MG63 (cell line): ENCODE measurements around the gene IFI6. TPM values are rescaled to one million over a fixed set of nuclear protein-coding genes. Genes with fewer than 3 reads are reported as not detected.

Source experiments
- DNase-seq: peaks from one replicate; pipeline ENCODE4 v3.0.0-alpha.2; 2020
- H3K27me3 ChIP-seq: fragments of 250-450 bp; sonication (Bioruptor Pico); 2 replicates; pipeline ENCODE4 v1.5.1; 2020; ENCODE audit warnings: mild to moderate bottlenecking, moderate library complexity
- H3K36me3 ChIP-seq: fragments of 250-450 bp; sonication (Bioruptor Pico); 2 replicates; pipeline ENCODE4 v1.5.1; 2020; ENCODE audit warnings: mild to moderate bottlenecking, moderate library complexity
- H3K4me3 ChIP-seq: fragments of 250-450 bp; sonication (Bioruptor Pico); 2 replicates; pipeline ENCODE4 v1.5.1; 2020; ENCODE audit warnings: mild to moderate bottlenecking, moderate library complexity
- H3K9me3 ChIP-seq: fragments of 250-450 bp; sonication (Bioruptor Pico); 2 replicates; pipeline ENCODE4 v1.5.1; 2020; ENCODE audit warnings: mild to moderate bottlenecking, moderate library complexity
- total RNA-seq: library from RNA; depleted of rRNA; stranded (reverse); fragments of >200 nt; shearing (Covaris generic); gene quantifications from 2 replicates; pipeline ENCODE4 v1.2.3, GENCODE V29; 2014; ENCODE audit warnings: low replicate concordance

The IFI6 gene
- total RNA-seq, 1 experiment from 2014 or later, result 62.2 TPM

GRCh38 chr1:27661412-27662075 lies 10.4 kb downstream of the IFI6 start:
- Histone ChIP-seq H3K36me3 (no peaks in the 10 kb centered on the region), H3K9me3 (no peaks in the 10 kb centered on the region), H3K4me3 (no peak overlapping the region), H3K27me3 (no peaks in the 10 kb centered on the region)
- no peak for DNase-seq

- H3K9me3 ChIP-seq, result no peaks in the 10 kb centered on the region
- H3K36me3 ChIP-seq, result no peaks in the 10 kb centered on the region
- H3K27me3 ChIP-seq, result no peaks in the 10 kb centered on the region
- no peak for DNase-seq
- peak overlapping the region; percentile 41 for H3K4me3 ChIP-seq
Measured at GRCh38 chr1:27660300-27660835, 11.6 kb downstream of the IFI6 start.

GRCh38 chr1:27659497-27660299 lies 12.3 kb downstream of the IFI6 start:
- Histone ChIP-seq H3K4me3 (peak overlapping the region; percentile 41), H3K27me3 (no peaks in the 10 kb centered on the region), H3K9me3 (no peaks in the 10 kb centered on the region), H3K36me3 (no peaks in the 10 kb centered on the region)
- DNase-seq, result peak; percentile 89

- Histone ChIP-seq H3K36me3 (no peaks in the 10 kb centered on the region), H3K9me3 (no peaks in the 10 kb centered on the region), H3K4me3 (peak overlapping the region; percentile 41), H3K27me3 (no peaks in the 10 kb centered on the region)
- peak; percentile 84 for DNase-seq
Measured at GRCh38 chr1:27658951-27659496, 13.0 kb downstream of the IFI6 start.

- Histone ChIP-seq H3K4me3 (no peak overlapping the region), H3K9me3 (no peaks in the 10 kb centered on the region), H3K36me3 (no peaks in the 10 kb centered on the region), H3K27me3 (no peaks in the 10 kb centered on the region)
- DNase-seq, result peak; percentile 88
Measured at GRCh38 chr1:27656157-27656893, 15.7 kb downstream of the IFI6 start.

- no peak for DNase-seq
- Histone ChIP-seq H3K27me3 (no peaks in the 10 kb centered on the region), H3K4me3 (no peak overlapping the region), H3K36me3 (no peaks in the 10 kb centered on the region), H3K9me3 (no peaks in the 10 kb centered on the region)
Measured at GRCh38 chr1:27655151-27655937, 16.6 kb downstream of the IFI6 start.

- DNase-seq, result no peak
- no peaks in the 10 kb centered on the region for H3K36me3 ChIP-seq
- no peaks in the 10 kb centered on the region for H3K27me3 ChIP-seq
- no peak overlapping the region for H3K4me3 ChIP-seq
- no peaks in the 10 kb centered on the region for H3K9me3 ChIP-seq
Measured at GRCh38 chr1:27652111-27652864, 19.7 kb downstream of the IFI6 start.

- H3K27me3 ChIP-seq, result no peaks in the 10 kb centered on the region
- DNase-seq, result peak; percentile 50
- H3K36me3 ChIP-seq, result no peaks in the 10 kb centered on the region
- no peaks in the 10 kb centered on the region for H3K9me3 ChIP-seq
- H3K4me3 ChIP-seq, result no peak overlapping the region
Measured at GRCh38 chr1:27650539-27651175, 21.3 kb downstream of the IFI6 start.

GRCh38 chr1:27650171-27650538 lies 21.8 kb downstream of the IFI6 start:
- Histone ChIP-seq H3K36me3 (no peaks in the 10 kb centered on the region), H3K4me3 (no peak overlapping the region), H3K9me3 (no peaks in the 10 kb centered on the region), H3K27me3 (no peaks in the 10 kb centered on the region)
- no peak for DNase-seq

GRCh38 chr1:27649306-27649635 lies 22.7 kb downstream of the IFI6 start:
- Histone ChIP-seq H3K27me3 (no peaks in the 10 kb centered on the region), H3K4me3 (no peak overlapping the region)

GRCh38 chr1:27648602-27649305 lies 23.2 kb downstream of the IFI6 start:
- no peak for DNase-seq
- Histone ChIP-seq H3K36me3 (no peaks in the 10 kb centered on the region), H3K27me3 (no peaks in the 10 kb centered on the region), H3K4me3 (no peak overlapping the region), H3K9me3 (no peaks in the 10 kb centered on the region)

More at GRCh38 chr1:27649306-27649635, 22.7 kb downstream of the IFI6 start:
- Histone ChIP-seq H3K36me3 (no peaks in the 10 kb centered on the region), H3K9me3 (no peaks in the 10 kb centered on the region)
- DNase-seq, result no peak

GRCh38 chr1:27647328-27647727 lies 24.7 kb downstream of the IFI6 start:
- H3K36me3 ChIP-seq, result no peaks in the 10 kb centered on the region
- H3K27me3 ChIP-seq, result no peaks in the 10 kb centered on the region
- no peak overlapping the region for H3K4me3 ChIP-seq
- H3K9me3 ChIP-seq, result no peaks in the 10 kb centered on the region
- DNase-seq, result no peak

GRCh38 chr1:27646676-27647075 lies 25.3 kb downstream of the IFI6 start:
- H3K36me3 ChIP-seq, result no peaks in the 10 kb centered on the region
- H3K27me3 ChIP-seq, result no peaks in the 10 kb centered on the region
- H3K9me3 ChIP-seq, result no peaks in the 10 kb centered on the region
- no peak overlapping the region for H3K4me3 ChIP-seq
- DNase-seq, result no peak

- Histone ChIP-seq H3K36me3 (no peaks in the 10 kb centered on the region), H3K27me3 (no peaks in the 10 kb centered on the region), H3K9me3 (no peaks in the 10 kb centered on the region), H3K4me3 (no peak overlapping the region)
- no peak for DNase-seq
Measured at GRCh38 chr1:27645071-27645415, 26.9 kb downstream of the IFI6 start.
